SH-SY5Y (cell line): ENCODE data around the gene FOCAD.

ENCODE experiments used
- GATA2 ChIP-seq: IDR thresholded peaks from 2 replicates; pipeline ENCODE4 v1.6.1; 2011; ENCODE audit warnings: mild to moderate bottlenecking, low read depth, low read length
- GATA3 ChIP-seq: IDR thresholded peaks from 2 replicates; pipeline ENCODE4 v1.6.1; 2011; ENCODE audit warnings: low read depth, mild to moderate bottlenecking, low read length, moderate library complexity

The FOCAD gene

GRCh38 chr9:20749496-20750198, 65.6 kb downstream of the FOCAD start:
- TF ChIP-seq GATA3 (no peak), GATA2 (no peak)

GRCh38 chr9:20753761-20754160, 69.7 kb downstream of the FOCAD start:
- TF ChIP-seq GATA2 (no peak), GATA3 (no peak)

- TF ChIP-seq GATA3 (no peak), GATA2 (no peak)
These were observed 70.5 kb downstream of the FOCAD start for GRCh38 chr9:20754556-20754955.

GRCh38 chr9:20760246-20760891, 76.3 kb downstream of the FOCAD start:
- TF ChIP-seq GATA3 (no peak), GATA2 (no peak)

GRCh38 chr9:20770947-20771346, 86.9 kb downstream of the FOCAD start:
- TF ChIP-seq GATA2 (no peak), GATA3 (no peak)

- TF ChIP-seq GATA2 (no peak), GATA3 (no peak)
These were observed 87.7 kb downstream of the FOCAD start for GRCh38 chr9:20771729-20772128.

- TF ChIP-seq GATA3 = no peak
- no peak for TF ChIP-seq GATA2
These were observed 91.6 kb downstream of the FOCAD start for GRCh38 chr9:20775683-20776082.

GRCh38 chr9:20781092-20781491, 97.0 kb downstream of the FOCAD start:
- TF ChIP-seq GATA3 (no peak), GATA2 (no peak)

GRCh38 chr9:20782289-20782688, 98.2 kb downstream of the FOCAD start:
- TF ChIP-seq GATA2 (no peak), GATA3 (no peak)

- TF ChIP-seq GATA2 (no peak), GATA3 (no peak)
These were observed 99.3 kb downstream of the FOCAD start for GRCh38 chr9:20783057-20784038.

- TF ChIP-seq GATA2 (no peak), GATA3 (no peak)
These were observed 100.1 kb downstream of the FOCAD start for GRCh38 chr9:20784196-20784595.

- TF ChIP-seq GATA3 = no peak
- no peak for TF ChIP-seq GATA2
These were observed 102.7 kb downstream of the FOCAD start for GRCh38 chr9:20786807-20787206.

GRCh38 chr9:20788526-20789451, 104.7 kb downstream of the FOCAD start:
- no peak for TF ChIP-seq GATA3
- no peak for TF ChIP-seq GATA2
